Panc1 (cell line): ENCODE data around the gene WDR90. TPM values are rescaled to one million over a fixed set of nuclear protein-coding genes. Genes with fewer than 3 reads are reported as not detected.

Experiments
- ATAC-seq: fragments of 200-7000 bp; cut with Tn5 transposase; 2 replicates; pipeline ENCODE4 v1.9.1; 2020; ENCODE audit warnings: mild to moderate bottlenecking, moderate library complexity
- BruUV-seq: library from RNA; stranded (reverse); fragments of 400-500 nt; replicated peaks from 2 replicates; lab custom pipeline; 2021; lab: Mats Ljungman, UMichigan
- CTCF ChIA-PET: fragments of 300-600 bp; sonication (Branson Sonifier 250); formaldehyde crosslinking; loops from one replicate; lab custom pipeline; 2022; ENCODE audit warnings: antibody characterized with exemption; lab: Charles Lee
- POLR2A ChIA-PET: fragments of 300-600 bp; sonication (Branson Sonifier 250); formaldehyde crosslinking; loops from one replicate; lab custom pipeline; 2022; ENCODE audit warnings: antibody characterized with exemption; lab: Charles Lee
- DNase-seq: peaks from one replicate; pipeline ENCODE4 v3.0.0-alpha.2; 2010; ENCODE audit warnings: low read depth, low spot score
- H3K27ac ChIP-seq: 2 replicates; pipeline ENCODE4 v1.5.1; 2011; ENCODE audit warnings: mild to moderate bottlenecking, low read length, inconsistent platforms
- H3K27me3 ChIP-seq: fragments of 200-500 bp; sonication (Bioruptor generic); 2 replicates; pipeline ENCODE4 v1.6.0; 2014; ENCODE audit warnings: low read length, inconsistent platforms; ENCODE audit not compliant: control insufficient read depth, insufficient read depth
- H3K36me3 ChIP-seq: fragments of 200-500 bp; sonication (Bioruptor generic); 2 replicates; pipeline ENCODE4 v1.5.1; 2014; ENCODE audit warnings: inconsistent platforms, mild to moderate bottlenecking, low read length, moderate library complexity; ENCODE audit not compliant: control insufficient read depth, insufficient read depth
- H3K4me1 ChIP-seq: 2 replicates; pipeline ENCODE4 v1.5.1; 2011; ENCODE audit warnings: inconsistent platforms, mild to moderate bottlenecking, low read length, moderate library complexity; ENCODE audit not compliant: control insufficient read depth, insufficient read depth
- H3K4me3 ChIP-seq, 2 experiments: 2 replicates each; pipeline ENCODE4 v1.5.1; 2011 to 2012; ENCODE audit warnings: low read depth in 2 of 2, low read length in 2 of 2, mild to moderate bottlenecking in 2 of 2, inconsistent platforms in 1 of 2, moderate library complexity in 1 of 2
- H3K9me3 ChIP-seq: fragments of 200-500 bp; sonication (Bioruptor generic); 2 replicates; pipeline ENCODE4 v1.5.1; 2014; ENCODE audit warnings: low read depth, mild to moderate bottlenecking, inconsistent platforms, low read length, moderate library complexity; ENCODE audit not compliant: control insufficient read depth, insufficient read depth
- POLR2AphosphoS5 ChIP-seq: IDR thresholded peaks from 2 replicates; pipeline ENCODE4 v1.6.1; 2012; ENCODE audit warnings: mild to moderate bottlenecking, low read depth, low read length, moderate library complexity
- REST ChIP-seq, 2 experiments: IDR thresholded peaks; 2 replicates each; pipeline ENCODE4 v1.6.1; 2011 to 2012; ENCODE audit warnings: low read depth in 2 of 2, control low read depth in 1 of 2, low read length in 1 of 2, mild to moderate bottlenecking in 1 of 2, moderate library complexity in 1 of 2; ENCODE audit not compliant: insufficient read depth in 1 of 2
- SIN3A ChIP-seq: IDR thresholded peaks from 2 replicates; pipeline ENCODE4 v1.6.1; 2012; ENCODE audit warnings: low read depth, mild to moderate bottlenecking, low read length, moderate library complexity, borderline replicate concordance; ENCODE audit not compliant: insufficient read depth
- TCF7L2 ChIP-seq: IDR thresholded peaks from 2 replicates; pipeline ENCODE4 v1.6.1; 2011; ENCODE audit warnings: mild to moderate bottlenecking, low read depth, low read length, inconsistent platforms
- in situ Hi-C: cut with HindIII; loops from 2 replicates; pipeline ENCODE4 v1.10.0; 2016; ENCODE audit warnings: low sequenced_read_pairs, low pct_unique_long_range_greater_than_20kb
- intact Hi-C: fragments of 100-400 bp; cut with micrococcal nuclease; formaldehyde crosslinking; loops from one replicate; pipeline ENCODE4 v1.10.0; 2022; ENCODE audit not compliant: unreplicated experiment
- total RNA-seq: library from RNA; stranded (reverse); gene quantifications from one replicate; pipeline ENCODE4 v1.2.1, GENCODE V29; 2021; ENCODE audit not compliant: unreplicated experiment
- TF ChIP-seq, protein P1 (sequence below): fragments of 450-650 bp; IDR thresholded peaks from 2 replicates; pipeline ENCODE4 v1.5.1; 2017; ENCODE audit warnings: mild to moderate bottlenecking

The WDR90 gene
- total RNA-seq, 1 experiment from 2014 or later: 58.9 TPM

GRCh38 chr16:661184-661821 lies 12.1 kb downstream of the WDR90 start:
- no peak for DNase-seq
- H3K36me3 ChIP-seq: no peaks in the 10 kb centered on the region
- no peaks in the 10 kb centered on the region for H3K9me3 ChIP-seq
- CTCF ChIA-PET: no interaction called here
- no peaks in the 10 kb centered on the region for H3K27me3 ChIP-seq
- intact Hi-C loops (no loop called here), in situ Hi-C loops (no loop called here)
- ATAC-seq: 0 out of 2 replicates have a peak, but pooled peaks have one; percentile 0
- H3K4me1 ChIP-seq: peaks cover 15% of the 10 kb centered on the region
- BruUV-seq: no TSS peak
- H3K27ac ChIP-seq: peak overlapping the region; percentile 32; the same call in 1 of the 2 replicates
- POLR2A ChIA-PET: no interaction called here
- no peak overlapping the region for H3K4me3 ChIP-seq
- TF ChIP-seq, protein P1, sequence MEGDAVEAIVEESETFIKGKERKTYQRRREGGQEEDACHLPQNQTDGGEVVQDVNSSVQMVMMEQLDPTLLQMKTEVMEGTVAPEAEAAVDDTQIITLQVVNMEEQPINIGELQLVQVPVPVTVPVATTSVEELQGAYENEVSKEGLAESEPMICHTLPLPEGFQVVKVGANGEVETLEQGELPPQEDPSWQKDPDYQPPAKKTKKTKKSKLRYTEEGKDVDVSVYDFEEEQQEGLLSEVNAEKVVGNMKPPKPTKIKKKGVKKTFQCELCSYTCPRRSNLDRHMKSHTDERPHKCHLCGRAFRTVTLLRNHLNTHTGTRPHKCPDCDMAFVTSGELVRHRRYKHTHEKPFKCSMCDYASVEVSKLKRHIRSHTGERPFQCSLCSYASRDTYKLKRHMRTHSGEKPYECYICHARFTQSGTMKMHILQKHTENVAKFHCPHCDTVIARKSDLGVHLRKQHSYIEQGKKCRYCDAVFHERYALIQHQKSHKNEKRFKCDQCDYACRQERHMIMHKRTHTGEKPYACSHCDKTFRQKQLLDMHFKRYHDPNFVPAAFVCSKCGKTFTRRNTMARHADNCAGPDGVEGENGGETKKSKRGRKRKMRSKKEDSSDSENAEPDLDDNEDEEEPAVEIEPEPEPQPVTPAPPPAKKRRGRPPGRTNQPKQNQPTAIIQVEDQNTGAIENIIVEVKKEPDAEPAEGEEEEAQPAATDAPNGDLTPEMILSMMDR: peak; percentile 31; the same call in 1 of the 2 replicates
- TF ChIP-seq REST (IDR thresholded peaks at IDR 0.05; ENCODE audit: insufficient read depth in 1 of 2, low read depth in 2 of 2, low read length in 1 of 2): no peak

- in situ Hi-C loops (no loop called here), intact Hi-C loops (no loop called here)
- CTCF ChIA-PET: no interaction called here
- DNase-seq (no peak), ATAC-seq (no peak)
- BruUV-seq: no TSS peak
- TF ChIP-seq SIN3A (no peak), TCF7L2 (no peak), POLR2AphosphoS5 (no peak), REST (IDR thresholded peaks at IDR 0.05; ENCODE audit: insufficient read depth in 1 of 2, low read depth in 2 of 2, low read length in 1 of 2) (no peak)
- TF ChIP-seq, protein P1: no peak
- Histone ChIP-seq H3K4me1 (peaks cover 15% of the 10 kb centered on the region), H3K4me3 (no peak overlapping the region), H3K9me3 (no peaks in the 10 kb centered on the region), H3K27me3 (no peaks in the 10 kb centered on the region), H3K36me3 (no peaks in the 10 kb centered on the region), H3K27ac (no peak overlapping the region)
- POLR2A ChIA-PET: interaction anchor here (0.6 kb wide), 1 partner anchor 487 kb away, joined by 3 read pairs; no protein-coding TSS in a partner anchor
Observed at GRCh38 chr16:662095-662494, 12.9 kb downstream of the WDR90 start.
